Subcutaneous adipose tissue (tissue), 4 donors: Measurements from ENCODE around the gene SLBP. TPM values are rescaled to one million over a fixed set of nuclear protein-coding genes. Genes with fewer than 3 reads are reported as not detected.

Experiments
- CTCF ChIP-seq: fragments of 450-650 bp; IDR thresholded peaks from one replicate; pipeline ENCODE4 v1.5.1; 2016; ENCODE audit warnings: low read depth, mild to moderate bottlenecking, control low read depth, antibody characterized with exemption, moderate library complexity
- total RNA-seq, 4 donors: library from RNA; depleted of rRNA; stranded (reverse); fragments of >200 nt; gene quantifications; one replicate each; pipeline ENCODE4 v1.1.0, GENCODE V29; 2016

Gene SLBP
- total RNA-seq, 4 donors from 2014 or later = 33.2 to 41.1 (median 37.0) TPM

- TF ChIP-seq CTCF = no peak
These were observed 50.4 kb downstream of the SLBP start for GRCh38 chr4:1661695-1662094.

- no peak for TF ChIP-seq CTCF
These were observed 51.0 kb downstream of the SLBP start for GRCh38 chr4:1660948-1661677.

GRCh38 chr4:1659104-1660043 lies 52.7 kb downstream of the SLBP start:
- TF ChIP-seq CTCF = no peak

- TF ChIP-seq CTCF = no peak
These were observed 53.5 kb downstream of the SLBP start for GRCh38 chr4:1658581-1658980.

- no peak for TF ChIP-seq CTCF
These were observed 54.0 kb downstream of the SLBP start for GRCh38 chr4:1658146-1658545.

GRCh38 chr4:1656986-1657385 lies 55.1 kb downstream of the SLBP start:
- TF ChIP-seq CTCF = no peak

- TF ChIP-seq CTCF = no peak
These were observed 56.0 kb downstream of the SLBP start for GRCh38 chr4:1656132-1656531.
